HPDE6-E6E7 (cell line): ENCODE data around the gene PCDHGA8.
"Not testable (repeated sequence)": the region's sequence is repeated elsewhere in the genome, so short reads cannot be mapped to it uniquely, and the experiment has no call there.

Experiments
- DNase-seq: peaks from one replicate; pipeline ENCODE4 v3.0.0; 2011; ENCODE audit warnings: missing footprints; ENCODE audit errors: extremely low spot score

Gene PCDHGA8

GRCh38 chr5:141402553-141403243 lies 10.3 kb downstream of the PCDHGA8 start, which contains the start of gene PCDHGA9:
Gene PCDHGA9, plus strand, starts transcription at chr5:141402778. Its CDS starts 175 bp downstream, at chr5:141402953.
- DNase-seq, result peak; percentile 17

- no peak for DNase-seq
These were observed 11.0 kb downstream of the PCDHGA8 start for GRCh38 chr5:141403387-141403786.

GRCh38 chr5:141407790-141408505 lies 15.5 kb downstream of the PCDHGA8 start, which contains the start of gene PCDHGB6:
Gene PCDHGB6, plus strand, starts transcription at chr5:141408021. Its CDS starts 182 bp downstream, at chr5:141408203.
- DNase-seq, result peak; percentile 29

- no peak for DNase-seq
These were observed 17.3 kb downstream of the PCDHGA8 start for GRCh38 chr5:141409598-141410306.

GRCh38 chr5:141411575-141411974 lies 19.1 kb downstream of the PCDHGA8 start:
- no peak for DNase-seq

GRCh38 chr5:141412854-141413539 lies 20.6 kb downstream of the PCDHGA8 start, which contains the start of gene PCDHGA10:
Gene PCDHGA10, plus strand, starts transcription at chr5:141412987. Its CDS starts 189 bp downstream, at chr5:141413176.
- DNase-seq, result peak; percentile 59

- no peak for DNase-seq
These were observed 21.2 kb downstream of the PCDHGA8 start for GRCh38 chr5:141413540-141414069.

- DNase-seq, result not testable (repeated sequence)
These were observed 22.3 kb downstream of the PCDHGA8 start for GRCh38 chr5:141414548-141415274.

GRCh38 chr5:141415275-141415618 lies 22.8 kb downstream of the PCDHGA8 start:
- not testable (repeated sequence) for DNase-seq

- not testable (repeated sequence) for DNase-seq
These were observed 25.2 kb downstream of the PCDHGA8 start, which contains the start of gene PCDHGB7 for GRCh38 chr5:141417494-141418172. Gene PCDHGB7, plus strand, starts transcription at chr5:141417677. Its CDS starts 183 bp downstream, at chr5:141417860.

- no peak for DNase-seq
These were observed 26.8 kb downstream of the PCDHGA8 start for GRCh38 chr5:141419074-141419880.

- DNase-seq, result no peak
These were observed 28.5 kb downstream of the PCDHGA8 start, which contains the start of gene PCDHGA11 for GRCh38 chr5:141420855-141421488. Gene PCDHGA11, plus strand, starts transcription at chr5:141421051. Its CDS starts 177 bp downstream, at chr5:141421228.

GRCh38 chr5:141421489-141421855 lies 29.0 kb downstream of the PCDHGA8 start:
- no peak for DNase-seq

GRCh38 chr5:141422742-141423291 lies 30.4 kb downstream of the PCDHGA8 start:
- DNase-seq, result no peak

GRCh38 chr5:141427783-141428426 lies 35.5 kb downstream of the PCDHGA8 start:
- no peak for DNase-seq

- peak; percentile 54 for DNase-seq
These were observed 38.1 kb downstream of the PCDHGA8 start, which contains the start of gene PCDHGA12 for GRCh38 chr5:141430332-141431113. Gene PCDHGA12, plus strand, starts transcription at chr5:141430507. Its CDS starts 253 bp downstream, at chr5:141430760.

GRCh38 chr5:141431286-141431685 lies 38.9 kb downstream of the PCDHGA8 start:
- no peak for DNase-seq
